ENCODE measurements around the gene LENG8. TPM values are rescaled to one million over a fixed set of nuclear protein-coding genes. Genes with fewer than 3 reads are reported as not detected.
A peak's percentile ranks its signal among the peaks of the same experiment; 100 is the strongest.

Gene LENG8
- total and polyA plus RNA-seq, 2 of the 8 experiments (the other 6 are each of a cell fraction or from before 2014, with no cell fraction given) = 62.2 to 108 TPM

DNA sequence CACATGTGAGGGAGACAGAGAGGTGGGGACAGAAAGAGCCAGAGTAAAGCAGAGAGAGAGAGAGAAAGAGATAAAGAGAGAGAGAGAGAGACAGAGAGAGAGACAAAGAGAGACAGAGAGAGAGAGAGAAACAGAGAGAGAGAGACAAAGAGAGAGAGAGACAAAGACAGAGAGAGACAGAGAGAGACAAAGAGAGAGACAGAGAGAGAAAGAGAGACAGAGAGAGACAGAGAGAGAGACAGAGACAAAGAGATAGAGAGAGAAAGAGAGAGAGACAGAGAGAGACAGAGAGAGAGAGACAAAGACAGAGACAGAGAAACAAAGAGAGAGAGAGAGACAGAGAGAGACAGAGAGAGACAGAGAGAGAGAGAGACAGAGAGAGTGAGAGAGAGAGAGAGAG lies 38.0 kb upstream of the LENG8 start:
- peaks cover 2 to 6% of the 10 kb centered on the region in 2 experiments; a peak in 2 of 4 replicates for H3K9me3 ChIP-seq (ENCODE audit: insufficient read depth in 2 of 2, low read depth in 1 of 2, low read length in 1 of 2)
- no peak overlapping the region for H4K91ac ChIP-seq (replicated peaks; ENCODE audit: insufficient read length, low read length)
- no peak overlapping the region for H3K9ac ChIP-seq (replicated peaks in 1 of 4; ENCODE audit: extremely low read depth in 1 of 4, low read depth in 3 of 4, low read length in 3 of 4)
- no peak overlapping the region for H3K4me3 ChIP-seq (ENCODE audit: extremely low read depth in 1 of 4, insufficient read depth in 2 of 4, low read depth in 3 of 4, low read length in 4 of 4)
- no peak overlapping the region for H3K23ac ChIP-seq (ENCODE audit: insufficient read length)
- no peak overlapping the region for H2AK5ac ChIP-seq (ENCODE audit: low read depth, low read length)
- no peak overlapping the region for H3K18ac ChIP-seq (ENCODE audit: extremely low read depth, low read length)
- no peaks in the 10 kb centered on the region for H4K20me1 ChIP-seq (replicated peaks in 1 of 2; ENCODE audit: control insufficient read depth in 1 of 2, insufficient read depth in 2 of 2, low read length in 2 of 2)
- H3K14ac ChIP-seq (ENCODE audit: insufficient read length) = no peak overlapping the region
- H3K4me2 ChIP-seq (ENCODE audit: insufficient read depth in 1 of 2, low read depth in 2 of 2, low read length in 2 of 2) = no peak overlapping the region; a peak in 1 of 4 replicates
- no peak overlapping the region for H2BK20ac ChIP-seq (ENCODE audit: low read length)
- H3K27me3 ChIP-seq (replicated peaks in 1 of 4; ENCODE audit: control insufficient read depth in 3 of 4, extremely low read depth in 1 of 4, insufficient read depth in 3 of 4, low read length in 3 of 4) = peaks cover 6 to 19% (median 15%) of the 10 kb centered on the region in 4 experiments
- H2AFZ ChIP-seq (ENCODE audit: low read length) = no peak overlapping the region
- H3K56ac ChIP-seq (replicated peaks; ENCODE audit: insufficient read length, low read depth, low read length) = no peak overlapping the region
- 0 out of 2 replicates have a peak overlapping the region, but pooled peaks have one; percentile 68 for H2BK12ac ChIP-seq (ENCODE audit: low read depth, low read length)
- DNase-seq (ENCODE audit: low read depth in 1 of 2, low spot score in 2 of 2) (no peak), FAIRE-seq (no peak)
- no peaks in the 10 kb centered on the region for H3K79me2 ChIP-seq (ENCODE audit: control insufficient read depth in 1 of 2, insufficient read depth in 2 of 2, low read length in 2 of 2)
- H2BK5ac ChIP-seq (ENCODE audit: low read depth, low read length) = no peak overlapping the region
- H3K4ac ChIP-seq (replicated peaks; ENCODE audit: insufficient read length, low read depth, low read length) = no peak overlapping the region
- no peaks in the 10 kb centered on the region for H3K79me1 ChIP-seq (ENCODE audit: low read depth, low read length)
- ChIA-PET CTCF (ENCODE audit: partially characterized antibody) (interaction anchor here (2.4 to 4.0 kb wide), 3 partner anchors 11 to 28 kb away, joined by 9 to 30 read pairs (median 13); no protein-coding TSS in a partner anchor), POLR2A (ENCODE audit: partially characterized antibody) (interaction anchor here (1.0 kb wide), 1 partner anchor 38 kb away, joined by 4 read pairs; the partner anchor contains the start of gene LENG8)
- H3K36me3 ChIP-seq (ENCODE audit: control insufficient read depth in 2 of 4, insufficient read depth in 4 of 4, low read length in 3 of 4) = no peaks in the 10 kb centered on the region
- H3K23me2 ChIP-seq (ENCODE audit: low read depth, low read length) = peaks cover 16% of the 10 kb centered on the region; the same call in 1 of the 2 replicates
- no peak overlapping the region for H4K5ac ChIP-seq (ENCODE audit: insufficient read length, low read depth, low read length)
- H3K4me1 ChIP-seq (replicated peaks in 1 of 4; ENCODE audit: control insufficient read depth in 3 of 4, insufficient read depth in 4 of 4, low read length in 3 of 4) = peaks cover 0 to 4% (median 3%) of the 10 kb centered on the region in 4 experiments; a peak in 2 of 7 replicates
- H2BK15ac ChIP-seq (ENCODE audit: low read length) = no peak overlapping the region
- H2BK120ac ChIP-seq (replicated peaks; ENCODE audit: low read depth, low read length) = no peak overlapping the region
- no peak overlapping the region; the same call in 1 of the 2 replicates for H4K8ac ChIP-seq (ENCODE audit: extremely low read depth, insufficient read depth, low read length)
- no peak overlapping the region for H3K27ac ChIP-seq (ENCODE audit: low read depth, low read length)
- no peak for TF ChIP-seq JUND (IDR thresholded peaks at IDR 0.05; ENCODE audit: low read length)
- no peak for TF ChIP-seq SUZ12 (IDR thresholded peaks at IDR 0.05; ENCODE audit: low read length)
- no peak for TF ChIP-seq SP2 (IDR thresholded peaks at IDR 0.05; ENCODE audit: low read length)

Data from H1 (cell line).